Motor neuron (in vitro differentiated cells): ENCODE measurements around the gene DNAJC1. TPM values are rescaled to one million over a fixed set of nuclear protein-coding genes. Genes with fewer than 3 reads are reported as not detected.
A peak's percentile ranks its signal among the peaks of the same experiment; 100 is the strongest.
"Not testable (repeated sequence)": the region's sequence is repeated elsewhere in the genome, so short reads cannot be mapped to it uniquely, and the experiment has no call there.

Experiments
- ATAC-seq, 8 experiments: fragments of 200-7000 bp; cut with Tn5 transposase; replicated peaks in 6 of 8; 2 replicates each; pipeline ENCODE4 v1.8.0; 2021; ENCODE audit warnings: mild to moderate bottlenecking in 8 of 8, moderate library complexity in 8 of 8
- H3K27ac ChIP-seq, 2 donors: fragments of 250-450 bp; sonication (Bioruptor Pico); 2 replicates each; pipeline ENCODE4 v1.9.0; 2021; ENCODE audit warnings: antibody characterized with exemption in 2 of 2, mild to moderate bottlenecking in 2 of 2, moderate library complexity in 1 of 2
- H3K4me1 ChIP-seq, 2 donors: fragments of 250-450 bp; sonication (Bioruptor Pico); replicated peaks in 1 of 2; 2 replicates each; pipeline ENCODE4 v1.6.1; 2021; ENCODE audit warnings: antibody characterized with exemption in 2 of 2, mild to moderate bottlenecking in 2 of 2, moderate library complexity in 1 of 2
- H3K4me3 ChIP-seq, 5 donors: fragments of 250-450 bp; sonication (Bioruptor Pico); 2 replicates each; pipeline ENCODE4 v1.9.0; 2021; ENCODE audit warnings: antibody characterized with exemption in 5 of 5, mild to moderate bottlenecking in 5 of 5, moderate library complexity in 4 of 5
- WGBS, 10 experiments: fragments of 450-650 bp; shearing (Covaris generic); methylation state at CpG; one replicate each; pipeline ENCODE4 v1.0.0; 2022; 5-methylcytosine and 5-hydroxymethylcytosine counted together
- in situ Hi-C, 9 experiments: fragments of 400-800 bp; cut with MboI; loops; one replicate each; pipeline ENCODE4 v1.15.0; 2021; ENCODE audit warnings: low sequenced_read_pairs in 9 of 9, low pct_unique_long_range_greater_than_20kb in 2 of 9; ENCODE audit not compliant: unreplicated experiment in 9 of 9
- total RNA-seq, 8 experiments: library from RNA; unstranded; fragments of 300-600 nt; gene quantifications; 2 replicates each; pipeline versions ENCODE4 v1.2.3 to v1.2.4, GENCODE V29; 2022

Gene DNAJC1
- total RNA-seq, 8 experiments from 2014 or later: 13.6 to 46.2 (median 28.3) TPM

- Histone ChIP-seq H3K4me3 (no peak overlapping the region), H3K4me1 (peaks cover 28% of the 10 kb centered on the region in 2 donors), H3K27ac (no peak overlapping the region)
- no peak for ATAC-seq
- in situ Hi-C loops: no loop called here
- WGBS, 10 experiments: 62 to 100% (median 91%) methylated on average over 2 to 6 of the region's 6 CpGs
Measured at GRCh38 chr10:21721000-21721665, 282.4 kb downstream of the DNAJC1 start.

GRCh38 chr10:21720090-21720489 is 283.4 kb downstream of the DNAJC1 start:
- 22 to 100% (median 45%) methylated on average over 1 to 3 of the region's 3 CpGs for WGBS, 10 experiments
- ATAC-seq: peak in 5 of 8 experiments; percentile 14 to 82 (median 73)
- Histone ChIP-seq H3K4me1 (peaks cover 22 to 34% of the 10 kb centered on the region in 2 donors), H3K4me3 (no peak overlapping the region), H3K27ac (no peak overlapping the region)
- in situ Hi-C loops: no loop called here

GRCh38 chr10:21719502-21719901 is 284.0 kb downstream of the DNAJC1 start:
- in situ Hi-C loops: no loop called here
- WGBS, 10 experiments: 33 to 100% (median 67%) methylated on average over 1 of the region's 1 CpG; no CpG with 5 or more reads in 3 of the 10 experiments
- peaks cover 16 to 33% of the 10 kb centered on the region in 2 donors for H3K4me1 ChIP-seq
- H3K27ac ChIP-seq: no peak overlapping the region
- H3K4me3 ChIP-seq: no peak overlapping the region
- ATAC-seq: no peak

GRCh38 chr10:21717437-21718054 is 286.0 kb downstream of the DNAJC1 start:
- ATAC-seq, H3K27ac ChIP-seq, H3K4me3 ChIP-seq, in situ Hi-C loops: not testable (repeated sequence)
- 83 to 100% (median 94%) methylated on average over 2 of the region's 3 CpGs; no CpG with 5 or more reads in 6 of the 10 experiments for WGBS, 10 experiments
- H3K4me1 ChIP-seq: peaks cover 9 to 22% of the 10 kb centered on the region in 2 donors

DNA sequence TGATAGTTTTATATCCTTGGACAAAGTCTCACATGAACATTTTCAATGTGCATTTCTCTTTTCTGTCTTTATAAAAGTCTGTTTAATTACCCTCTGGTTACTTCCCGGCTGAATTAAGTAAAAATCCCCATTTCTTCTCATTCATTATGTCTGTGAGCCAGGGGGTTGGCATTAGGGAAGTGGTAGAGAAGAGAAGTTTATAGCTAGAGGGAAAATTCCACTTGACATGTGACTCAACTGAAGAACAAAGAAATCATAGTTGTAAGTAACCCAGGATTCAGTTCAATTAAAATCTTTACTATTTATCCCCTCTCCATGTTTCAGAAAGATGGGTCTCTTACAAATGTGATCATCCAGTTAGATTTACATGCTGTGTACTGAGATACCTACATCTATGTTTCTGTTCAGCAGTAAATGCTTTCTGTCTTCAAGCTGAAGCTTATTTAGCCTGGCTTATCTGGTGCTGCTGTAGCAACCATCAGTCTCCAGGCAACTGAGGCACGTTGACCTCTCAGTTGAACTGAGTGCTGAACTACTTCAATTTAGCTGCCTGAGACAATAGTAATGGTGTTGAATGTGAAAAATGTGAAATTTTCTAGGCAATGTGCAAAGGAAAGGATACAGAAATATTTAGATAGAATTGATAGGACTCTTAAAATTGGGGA is 287.9 kb downstream of the DNAJC1 start:
- Histone ChIP-seq H3K4me3 (no peak overlapping the region), H3K27ac (peak overlapping the region in 1 of 2 donors; percentile 35), H3K4me1 (peaks cover 3 to 20% of the 10 kb centered on the region in 2 donors)
- in situ Hi-C loops: no loop called here
- WGBS, 10 experiments: 21 to 71% (median 45%) methylated on average over 1 to 2 of the region's 2 CpGs
- peak in 4 of 8 experiments; percentile 28 to 91 (median 40) for ATAC-seq

DNA sequence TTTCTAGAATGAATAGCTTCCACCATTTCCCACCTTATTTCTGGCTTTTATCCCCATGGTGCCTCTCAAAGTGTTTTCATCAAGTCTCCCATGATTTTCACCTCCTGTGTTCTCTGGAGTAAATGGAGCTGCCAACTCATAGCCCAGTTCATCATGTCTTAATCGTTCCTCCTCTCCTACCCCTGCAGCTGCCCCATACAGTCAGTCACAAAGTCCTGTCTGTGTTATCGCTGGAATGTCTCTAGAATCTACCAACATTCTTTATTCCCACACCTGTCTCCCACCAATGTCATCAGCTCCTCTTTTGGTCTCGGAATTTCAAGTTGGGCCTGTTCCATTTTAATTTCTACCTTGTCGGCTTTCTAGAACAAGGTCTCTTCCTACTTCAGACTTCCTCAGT is 290.6 kb downstream of the DNAJC1 start:
- Histone ChIP-seq H3K4me1 (peaks cover 0 to 11% of the 10 kb centered on the region in 2 donors), H3K4me3 (no peak overlapping the region), H3K27ac (no peak overlapping the region)
- WGBS, 10 experiments: 79 to 100% (median 89%) methylated on average over 1 to 4 of the region's 4 CpGs; no CpG with 5 or more reads in 1 of the 10 experiments
- ATAC-seq: no peak
- in situ Hi-C loops: no loop called here

DNA sequence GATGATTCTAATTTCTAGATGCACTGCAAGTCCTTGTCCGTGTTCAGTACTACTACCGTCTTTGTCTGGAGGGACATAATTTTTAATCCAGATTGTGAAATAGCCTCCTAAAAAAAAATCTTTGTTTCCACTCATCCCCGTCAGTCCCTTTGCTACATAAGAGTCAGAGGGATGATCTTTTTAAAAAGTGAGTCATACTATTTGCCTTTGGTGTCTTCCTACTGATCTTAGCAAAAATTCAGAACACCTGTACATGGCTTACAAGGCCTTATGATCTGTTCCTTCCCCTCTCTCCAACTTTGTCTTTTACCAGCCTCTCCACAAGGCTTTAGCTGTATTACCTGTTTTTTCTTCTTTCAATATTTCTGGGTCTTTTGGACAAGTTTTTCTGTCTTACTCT is 296.0 kb downstream of the DNAJC1 start:
- H3K4me3 ChIP-seq: no peak overlapping the region
- in situ Hi-C loops: no loop called here
- no peak for ATAC-seq
- no peaks in the 10 kb centered on the region for H3K4me1 ChIP-seq
- no peak overlapping the region for H3K27ac ChIP-seq
- WGBS, 10 experiments: 60 to 100% (median 100%) methylated on average over 1 to 3 of the region's 3 CpGs; no CpG with 5 or more reads in 3 of the 10 experiments

Other genes with a start within 250 kb of the DNAJC1 start
- 1 to 10 TPM in 3 of 8 experiments, not detected in 5; 1.2 to 3.1 (median 3.1) TPM for gene EBLN1, start 214.3 kb upstream of the DNAJC1 start, total RNA-seq